ENCODE results near the gene RNF217.

RNF217 gene

DNA sequence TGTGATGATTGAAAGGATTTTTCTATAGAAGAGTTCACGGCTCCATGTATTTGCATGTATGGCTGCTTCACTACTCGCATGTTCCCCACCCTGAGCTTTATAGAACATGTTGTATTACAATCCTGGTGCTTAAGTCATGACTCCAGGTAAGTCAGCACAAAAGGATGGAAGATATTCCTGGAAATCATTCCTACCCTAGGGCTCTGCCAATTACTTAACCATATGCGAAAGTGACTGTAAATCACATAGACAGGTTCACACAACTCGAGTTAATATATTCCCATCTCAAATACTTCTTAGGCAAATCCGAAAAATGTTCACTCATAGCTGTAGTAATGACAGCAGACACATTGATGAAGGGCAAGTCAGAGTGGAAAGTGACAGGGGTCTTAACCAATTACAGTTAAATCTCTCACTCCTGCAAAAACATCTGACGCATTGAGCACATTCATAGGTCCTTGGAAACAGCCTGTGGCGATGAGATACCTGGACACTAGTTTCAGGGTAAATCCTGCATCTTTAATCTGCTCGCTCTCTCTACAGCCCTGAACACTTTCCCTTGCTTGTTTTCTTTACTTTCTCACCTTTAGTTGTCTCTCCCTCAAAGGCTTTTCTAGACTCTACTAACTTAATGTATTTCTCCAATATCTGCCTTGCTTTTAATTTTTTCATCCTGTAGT is 35.1 kb downstream of the RNF217 start:
- no peaks in the 10 kb centered on the region for H3K27me3 ChIP-seq (ENCODE audit: insufficient read depth, poor library complexity, severe bottlenecking)
- no peak overlapping the region for H3K4me3 ChIP-seq (replicated peaks; ENCODE audit: insufficient read depth, low read length)
- no peak for DNase-seq (ENCODE audit: low read depth in 1 of 2, low spot score in 1 of 2)
- H3K27ac ChIP-seq (replicated peaks), result no peak overlapping the region
- no peak for TF ChIP-seq GABPA (IDR thresholded peaks at IDR 0.05; ENCODE audit: low read depth)
- TF ChIP-seq CTCF (IDR thresholded peaks at IDR 0.05; ENCODE audit: insufficient read depth, low read length), result no peak
- TF ChIP-seq SPI1 (IDR thresholded peaks at IDR 0.05; ENCODE audit: borderline replicate concordance, low read depth), result no peak
- TF ChIP-seq POLR2AphosphoS5 (IDR thresholded peaks at IDR 0.05; ENCODE audit: low read depth), result no peak
- TF ChIP-seq, protein P1, sequence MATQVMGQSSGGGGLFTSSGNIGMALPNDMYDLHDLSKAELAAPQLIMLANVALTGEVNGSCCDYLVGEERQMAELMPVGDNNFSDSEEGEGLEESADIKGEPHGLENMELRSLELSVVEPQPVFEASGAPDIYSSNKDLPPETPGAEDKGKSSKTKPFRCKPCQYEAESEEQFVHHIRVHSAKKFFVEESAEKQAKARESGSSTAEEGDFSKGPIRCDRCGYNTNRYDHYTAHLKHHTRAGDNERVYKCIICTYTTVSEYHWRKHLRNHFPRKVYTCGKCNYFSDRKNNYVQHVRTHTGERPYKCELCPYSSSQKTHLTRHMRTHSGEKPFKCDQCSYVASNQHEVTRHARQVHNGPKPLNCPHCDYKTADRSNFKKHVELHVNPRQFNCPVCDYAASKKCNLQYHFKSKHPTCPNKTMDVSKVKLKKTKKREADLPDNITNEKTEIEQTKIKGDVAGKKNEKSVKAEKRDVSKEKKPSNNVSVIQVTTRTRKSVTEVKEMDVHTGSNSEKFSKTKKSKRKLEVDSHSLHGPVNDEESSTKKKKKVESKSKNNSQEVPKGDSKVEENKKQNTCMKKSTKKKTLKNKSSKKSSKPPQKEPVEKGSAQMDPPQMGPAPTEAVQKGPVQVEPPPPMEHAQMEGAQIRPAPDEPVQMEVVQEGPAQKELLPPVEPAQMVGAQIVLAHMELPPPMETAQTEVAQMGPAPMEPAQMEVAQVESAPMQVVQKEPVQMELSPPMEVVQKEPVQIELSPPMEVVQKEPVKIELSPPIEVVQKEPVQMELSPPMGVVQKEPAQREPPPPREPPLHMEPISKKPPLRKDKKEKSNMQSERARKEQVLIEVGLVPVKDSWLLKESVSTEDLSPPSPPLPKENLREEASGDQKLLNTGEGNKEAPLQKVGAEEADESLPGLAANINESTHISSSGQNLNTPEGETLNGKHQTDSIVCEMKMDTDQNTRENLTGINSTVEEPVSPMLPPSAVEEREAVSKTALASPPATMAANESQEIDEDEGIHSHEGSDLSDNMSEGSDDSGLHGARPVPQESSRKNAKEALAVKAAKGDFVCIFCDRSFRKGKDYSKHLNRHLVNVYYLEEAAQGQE (IDR thresholded peaks at IDR 0.05; ENCODE audit: insufficient replicate concordance, low read depth), result no peak

DNA sequence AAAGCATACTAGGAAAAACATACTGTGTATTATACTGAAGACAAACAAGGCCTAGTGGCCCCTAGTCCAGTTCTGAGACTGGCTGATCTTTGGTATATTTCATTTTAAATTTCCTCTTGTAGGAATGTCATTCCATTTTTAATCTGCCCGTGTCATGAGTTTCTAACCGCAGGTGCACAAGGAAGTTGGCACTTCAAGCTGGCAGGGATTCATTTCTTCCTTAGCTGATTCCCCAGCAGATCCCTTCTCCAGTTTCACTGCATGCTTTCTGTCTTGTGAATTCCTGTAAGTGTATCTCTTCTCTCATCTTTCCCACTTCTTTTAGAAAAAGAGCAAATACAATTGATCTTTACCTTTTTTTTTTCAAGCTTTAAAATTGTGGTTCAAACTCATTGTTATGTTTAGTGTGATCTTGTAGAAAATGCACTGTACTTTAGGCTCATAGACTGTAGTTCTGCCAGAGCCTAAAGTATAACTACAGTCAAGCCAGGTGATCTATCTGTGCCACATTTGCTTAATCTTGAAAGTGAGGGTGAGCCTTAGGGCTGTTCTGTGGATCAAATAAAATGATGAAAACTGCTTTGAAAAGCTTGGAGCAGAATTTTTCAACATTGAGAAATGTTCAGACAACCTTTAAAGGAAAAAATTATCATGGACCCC is 37.0 kb downstream of the RNF217 start:
- DNase-seq (ENCODE audit: low read depth in 1 of 2, low spot score in 1 of 2), result no peak
- Histone ChIP-seq H3K27me3 (ENCODE audit: insufficient read depth, poor library complexity, severe bottlenecking) (no peaks in the 10 kb centered on the region), H3K4me3 (replicated peaks; ENCODE audit: insufficient read depth, low read length) (no peak overlapping the region), H3K27ac (replicated peaks) (no peak overlapping the region)
- no peak for TF ChIP-seq SPI1 (IDR thresholded peaks at IDR 0.05; ENCODE audit: borderline replicate concordance, low read depth)
- TF ChIP-seq POLR2AphosphoS5 (IDR thresholded peaks at IDR 0.05; ENCODE audit: low read depth), result no peak
- no peak for TF ChIP-seq CTCF (IDR thresholded peaks at IDR 0.05; ENCODE audit: insufficient read depth, low read length)
- TF ChIP-seq, protein P1 (IDR thresholded peaks at IDR 0.05; ENCODE audit: insufficient replicate concordance, low read depth), result no peak
- no peak for TF ChIP-seq GABPA (IDR thresholded peaks at IDR 0.05; ENCODE audit: low read depth)

DNA sequence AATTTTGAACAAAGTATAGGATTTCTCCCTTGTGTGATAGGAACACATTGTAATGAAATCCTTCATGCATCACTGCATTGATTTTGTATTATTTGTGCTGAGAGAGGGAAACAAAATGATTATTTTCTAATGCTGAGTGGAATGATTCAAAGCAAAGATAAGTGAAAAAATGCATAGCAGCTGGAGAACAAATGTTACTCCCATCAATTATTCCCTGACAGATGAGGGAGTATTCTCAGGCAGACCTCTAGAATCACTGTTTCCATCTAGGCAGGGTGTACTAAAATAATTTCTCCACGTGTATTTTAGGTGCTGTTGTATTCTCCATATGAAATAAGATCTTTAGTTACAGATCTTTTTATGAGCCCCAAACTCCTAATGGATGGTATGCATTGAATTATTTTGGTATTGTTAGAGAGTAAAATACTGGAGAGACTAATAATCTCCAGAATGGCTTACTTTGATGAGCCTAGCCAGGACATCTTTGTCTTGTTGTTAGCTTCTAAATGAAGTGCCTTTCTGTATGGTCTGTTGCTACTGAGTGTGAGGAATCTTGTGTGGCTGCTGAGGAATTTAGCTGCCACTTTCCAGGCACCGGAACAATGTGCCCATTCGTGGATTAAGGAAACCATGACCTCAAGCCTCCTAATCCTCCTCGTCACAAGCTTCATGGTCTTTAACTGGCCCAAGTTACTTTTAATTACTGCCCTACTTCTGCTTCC is 39.6 kb downstream of the RNF217 start:
- no peak overlapping the region for H3K4me3 ChIP-seq (replicated peaks; ENCODE audit: insufficient read depth, low read length)
- H3K27me3 ChIP-seq (ENCODE audit: insufficient read depth, poor library complexity, severe bottlenecking), result no peaks in the 10 kb centered on the region
- TF ChIP-seq CTCF (IDR thresholded peaks at IDR 0.05; ENCODE audit: insufficient read depth, low read length), result no peak
- TF ChIP-seq SPI1 (IDR thresholded peaks at IDR 0.05; ENCODE audit: borderline replicate concordance, low read depth), result no peak
- TF ChIP-seq, protein P1 (IDR thresholded peaks at IDR 0.05; ENCODE audit: insufficient replicate concordance, low read depth), result no peak
- no peak for TF ChIP-seq GABPA (IDR thresholded peaks at IDR 0.05; ENCODE audit: low read depth)
- no peak for TF ChIP-seq POLR2AphosphoS5 (IDR thresholded peaks at IDR 0.05; ENCODE audit: low read depth)
- no peak for DNase-seq (ENCODE audit: low read depth in 1 of 2, low spot score in 1 of 2)
- no peak overlapping the region for H3K27ac ChIP-seq (replicated peaks)
